Measurements from ENCODE around the gene SOWAHD.
"Not testable (repeated sequence)": the region's sequence is repeated elsewhere in the genome, so short reads cannot be mapped to it uniquely, and the experiment has no call there.

SOWAHD gene, protein sequence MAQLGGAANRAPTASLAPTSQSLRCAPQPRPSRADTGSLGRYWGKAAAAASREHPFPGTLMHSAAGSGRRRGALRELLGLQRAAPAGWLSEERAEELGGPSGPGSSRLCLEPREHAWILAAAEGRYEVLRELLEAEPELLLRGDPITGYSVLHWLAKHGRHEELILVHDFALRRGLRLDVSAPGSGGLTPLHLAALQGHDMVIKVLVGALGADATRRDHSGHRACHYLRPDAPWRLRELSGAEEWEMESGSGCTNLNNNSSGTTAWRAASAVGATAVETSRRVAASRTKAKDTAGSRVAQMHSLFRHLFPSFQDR

DNA sequence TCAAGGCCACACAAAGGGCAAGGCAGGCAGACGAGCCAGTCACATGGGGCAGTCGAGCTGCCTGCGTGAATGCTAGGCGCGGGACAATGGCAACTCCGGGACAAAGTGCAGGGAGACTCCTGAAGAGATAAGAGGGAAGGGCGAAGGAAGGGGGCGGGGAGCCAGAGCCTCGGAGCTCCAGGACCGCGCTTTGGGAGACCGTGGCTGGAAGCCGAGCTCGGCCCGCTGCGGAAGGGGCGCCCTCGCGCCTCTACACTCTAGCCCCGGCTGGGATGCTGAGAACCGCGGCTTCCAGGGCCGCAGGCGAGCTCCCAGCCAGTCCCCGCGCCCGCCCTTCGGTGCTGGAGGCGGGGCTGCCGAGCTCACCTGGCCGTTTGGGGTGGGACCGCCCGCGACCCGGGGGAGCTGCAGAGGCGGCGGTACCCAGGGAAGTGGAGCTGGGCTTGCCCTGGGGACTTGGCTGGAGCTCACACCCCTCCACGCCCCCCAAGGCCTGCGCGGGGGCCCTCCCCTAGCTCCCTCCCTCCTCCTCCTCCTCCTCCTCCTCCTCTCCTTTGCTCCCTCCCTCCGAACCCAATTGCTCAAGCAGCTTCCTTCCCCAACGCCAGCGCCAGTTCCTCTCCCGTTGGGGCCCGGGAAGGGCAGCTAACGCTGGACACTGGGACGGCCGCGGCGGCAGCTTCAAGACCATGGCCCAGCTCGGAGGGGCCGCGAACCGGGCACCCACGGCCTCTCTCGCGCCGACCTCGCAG is at the start of gene SOWAHD:
SOWAHD (plus strand) TSS at position 610 of the 752 bp plus-strand sequence; CDS start at position 690, 80 bp downstream.
- DNase-seq (ENCODE audit: low read depth), result peak; percentile 44

DNA sequence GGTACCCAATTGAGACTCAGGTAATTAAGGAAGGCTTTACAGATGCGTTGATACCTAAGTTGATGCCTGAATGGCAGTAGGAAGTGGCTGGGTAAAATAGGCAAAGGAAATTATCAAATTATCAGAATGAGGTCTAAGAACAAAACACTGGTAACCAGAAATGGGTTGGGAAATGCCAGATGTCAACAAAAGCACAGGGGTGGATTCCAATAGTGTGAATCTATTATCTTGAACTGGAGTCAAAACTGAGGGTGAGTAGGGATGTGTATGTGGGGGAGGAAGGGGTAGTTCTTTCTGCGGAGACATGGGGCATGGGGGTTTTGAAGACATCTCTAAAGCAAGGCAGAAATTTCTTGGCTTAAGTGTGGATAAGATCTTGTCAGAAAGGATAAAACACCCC is 49.5 kb upstream of the SOWAHD start:
- DNase-seq (ENCODE audit: low read depth), result peak; percentile 12

DNA sequence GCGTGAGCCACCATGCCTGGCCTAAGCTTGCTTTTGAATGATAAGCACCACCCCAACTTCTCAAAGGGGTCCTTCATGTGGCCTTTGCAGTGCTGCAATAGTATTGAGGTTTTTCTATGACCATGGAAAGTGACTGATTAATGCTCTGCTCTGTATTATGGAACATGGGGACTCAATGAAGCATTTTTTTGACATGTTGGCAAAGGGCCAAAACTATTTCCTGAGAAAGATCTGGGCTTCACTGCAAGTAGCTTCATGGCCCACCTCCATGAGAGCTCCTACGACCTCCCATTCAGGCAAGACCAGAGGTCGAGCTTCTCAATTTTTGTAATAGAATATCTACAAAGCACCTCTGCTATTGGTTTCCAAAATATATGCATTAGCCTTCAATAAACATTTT is 48.8 kb upstream of the SOWAHD start:
- no peak for DNase-seq (ENCODE audit: low read depth)

DNA sequence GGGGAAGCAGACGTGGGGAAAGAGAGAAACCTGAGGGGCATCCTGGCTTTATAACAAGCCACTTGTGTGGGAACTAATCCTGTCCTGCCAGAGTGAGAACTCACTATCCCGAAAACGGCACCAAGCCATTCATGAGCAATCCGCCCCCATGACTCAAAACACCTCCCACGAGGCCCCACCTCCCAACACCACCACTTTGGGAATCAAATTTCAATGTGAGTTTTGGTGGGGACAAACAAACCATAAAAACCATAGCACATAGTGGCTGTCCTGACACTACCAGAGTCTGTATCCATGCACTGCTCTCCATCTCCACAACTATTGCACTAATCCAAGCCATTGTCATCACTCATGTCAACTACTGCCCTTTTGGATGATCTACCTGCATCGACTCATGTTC is 36.9 kb upstream of the SOWAHD start:
- peak; percentile 3 for DNase-seq (ENCODE audit: low read depth)

DNA sequence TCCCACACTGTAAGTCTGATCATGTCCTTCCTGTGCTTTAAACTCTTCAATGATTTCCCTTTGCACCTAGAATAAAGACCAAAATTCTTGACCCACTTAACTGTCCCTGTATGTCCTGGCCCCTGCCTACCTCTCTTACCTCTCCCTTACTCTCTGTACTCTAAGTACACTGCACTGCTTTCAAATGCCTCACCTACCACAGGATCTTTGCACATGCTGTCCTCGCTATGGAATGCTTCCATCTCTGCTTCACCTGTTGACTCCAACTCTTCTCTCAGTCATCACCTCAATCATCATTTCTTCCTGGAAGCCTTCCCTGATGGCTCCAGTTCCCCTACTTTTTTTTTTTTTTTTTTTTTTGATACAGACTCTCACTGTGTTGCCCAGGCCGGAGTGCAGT is 36.5 kb upstream of the SOWAHD start:
- DNase-seq (ENCODE audit: low read depth), result no peak

DNA sequence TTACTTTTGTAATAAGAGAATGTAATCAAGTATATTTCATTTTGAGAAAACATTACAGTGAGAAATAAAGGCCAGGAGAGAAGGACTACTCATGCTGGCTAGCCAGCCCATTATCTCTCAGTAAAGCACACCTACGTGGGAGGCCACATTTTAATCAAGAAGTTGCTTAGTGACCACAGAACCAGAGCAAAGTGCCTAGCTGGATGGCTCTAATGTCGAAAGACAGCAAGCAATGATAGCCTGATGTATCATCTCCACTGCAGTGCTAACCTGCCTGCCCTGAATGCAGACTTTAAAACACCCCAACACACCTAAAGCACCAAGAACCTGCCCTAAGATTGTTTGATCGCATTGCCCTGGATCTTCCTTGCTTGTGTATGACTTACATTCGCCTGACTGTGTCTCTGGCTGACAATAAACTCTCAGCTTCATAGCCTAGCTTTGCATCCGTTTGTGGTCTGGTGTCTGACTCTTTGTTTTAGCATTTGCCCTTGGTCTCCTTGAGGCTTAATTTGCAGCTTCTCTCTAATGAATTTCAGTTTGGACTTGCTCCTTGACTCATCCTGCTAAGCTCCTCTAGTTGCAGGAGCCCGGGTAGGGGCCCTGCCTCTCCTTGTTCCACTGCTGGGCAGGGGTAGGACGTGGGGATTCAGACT is 31.4 kb upstream of the SOWAHD start:
- peak; percentile 24 for DNase-seq (ENCODE audit: low read depth)

DNA sequence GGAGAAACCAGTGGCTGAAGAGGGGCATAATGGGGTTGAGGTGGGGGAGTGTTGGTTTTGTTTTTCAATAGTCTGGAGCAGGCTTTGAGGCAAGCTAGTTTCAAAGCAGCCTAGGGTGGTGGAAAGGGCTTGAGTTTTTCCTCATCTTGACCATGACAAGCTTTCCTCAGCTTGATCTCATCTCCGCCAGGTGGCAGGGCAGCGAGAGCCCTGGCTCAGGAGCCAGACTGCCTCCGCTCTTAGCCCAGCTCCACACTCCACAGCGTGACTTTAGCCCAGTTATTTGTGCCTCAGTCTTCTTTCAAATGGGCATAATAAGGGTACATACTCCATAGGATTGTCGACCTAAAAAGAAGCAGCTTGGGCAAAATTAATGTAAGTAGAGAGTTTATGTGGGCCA is 29.9 kb upstream of the SOWAHD start:
- no peak for DNase-seq (ENCODE audit: low read depth)

DNA sequence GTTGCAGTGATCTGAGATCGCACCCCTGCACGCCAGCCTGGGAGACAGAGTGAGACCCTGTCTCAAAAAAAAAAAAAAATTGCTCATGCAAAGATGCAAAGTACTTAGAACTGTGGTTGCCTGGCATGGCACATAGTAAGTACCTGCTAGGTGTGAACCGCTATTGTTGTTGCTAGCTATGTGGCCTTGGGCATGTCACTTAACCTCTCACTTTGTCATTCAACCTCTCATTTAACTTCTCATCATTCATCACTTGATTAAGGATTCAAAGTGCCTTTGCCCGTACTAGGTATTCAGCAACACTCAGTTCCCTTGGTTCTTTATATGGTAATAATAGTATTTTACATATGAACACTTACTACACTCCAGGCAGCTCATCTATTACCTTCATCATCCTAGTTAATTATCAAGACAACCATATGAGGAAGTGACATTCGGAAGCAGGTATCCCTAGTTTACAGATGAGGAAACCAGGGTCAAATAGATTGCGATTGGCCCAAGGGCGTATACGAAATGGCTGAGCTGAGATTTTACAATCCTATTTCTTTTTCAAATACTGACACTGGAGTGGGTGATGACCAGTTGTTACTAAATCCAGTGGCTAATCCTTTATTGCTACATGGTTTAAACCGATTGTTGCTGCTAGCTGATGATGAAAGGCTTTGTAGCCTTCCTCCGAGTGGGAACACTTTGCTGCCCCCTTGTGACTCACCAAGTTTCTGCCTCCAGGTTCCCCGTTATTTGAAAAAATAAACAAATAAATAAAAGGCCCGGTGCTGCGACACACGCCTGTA is 28.8 kb upstream of the SOWAHD start:
- DNase-seq (ENCODE audit: low read depth), result peak; percentile 65

DNA sequence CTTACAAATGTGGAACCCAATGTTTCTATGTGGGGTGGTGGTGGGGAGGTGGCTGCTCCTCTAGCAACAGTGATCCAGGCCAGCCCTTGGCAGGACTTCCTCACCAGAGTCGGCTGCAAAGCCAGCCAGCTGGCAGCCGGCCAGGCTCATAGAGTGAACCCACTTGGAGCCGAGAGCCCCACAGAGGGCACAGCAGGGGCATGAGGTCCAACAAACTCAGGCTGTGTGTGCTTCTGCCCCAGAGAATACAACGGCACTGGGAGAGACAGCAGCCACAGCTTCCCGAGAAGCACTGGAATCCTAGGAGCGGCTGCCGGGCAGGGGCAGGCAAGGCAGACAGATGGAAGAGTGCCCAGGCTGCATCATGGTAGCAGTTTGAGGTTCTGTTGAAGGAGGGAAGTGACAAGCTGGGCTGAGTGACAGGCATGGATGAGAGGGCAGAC is 23.5 kb upstream of the SOWAHD start:
- no peak for DNase-seq (ENCODE audit: low read depth)

DNA sequence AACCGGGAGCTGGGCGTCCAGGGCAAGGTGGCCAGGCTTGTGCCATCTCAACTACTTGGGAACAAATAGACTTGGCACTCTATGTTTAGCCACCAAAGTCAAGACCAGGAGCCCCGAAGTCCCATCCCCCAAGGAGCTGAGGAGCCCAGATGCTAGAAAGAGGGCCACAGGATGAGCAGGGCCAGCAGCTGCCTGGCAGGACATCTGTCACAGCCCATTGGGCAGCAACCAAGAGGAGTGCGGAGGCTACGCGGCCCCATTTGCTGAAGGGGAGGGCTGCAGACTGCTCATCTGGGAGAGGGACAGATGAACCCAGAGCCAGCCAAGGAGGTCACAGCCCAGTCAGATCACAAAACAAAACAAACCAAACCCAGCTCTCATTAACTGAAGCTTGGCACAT is 22.9 kb upstream of the SOWAHD start:
- DNase-seq (ENCODE audit: low read depth), result no peak

DNA sequence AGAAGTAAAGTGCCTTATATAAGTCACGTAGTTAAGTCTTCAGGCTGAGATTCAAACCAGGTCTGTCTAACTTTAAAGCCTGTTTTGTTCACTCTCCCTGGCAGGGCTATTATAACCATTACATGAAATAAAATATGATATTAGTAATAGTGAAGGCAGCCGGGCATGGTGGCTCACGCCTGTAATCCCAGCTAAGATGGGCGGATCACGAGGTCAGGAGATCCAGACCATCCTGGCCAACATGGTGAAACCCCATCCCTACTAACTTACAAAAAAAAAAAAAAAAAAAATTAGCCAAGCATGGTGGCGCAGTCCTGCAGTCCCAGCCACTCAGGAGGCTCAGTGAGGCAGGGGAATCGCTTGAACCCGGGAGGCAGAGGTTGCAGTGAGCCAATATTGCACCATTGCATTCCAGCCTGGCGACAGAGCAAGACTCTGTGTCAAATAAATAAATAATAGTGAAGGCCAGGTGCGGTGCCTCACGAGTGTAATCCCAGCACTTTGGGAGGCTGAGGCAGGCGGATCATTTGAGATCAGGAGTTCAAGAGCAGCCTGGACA is 22.1 kb upstream of the SOWAHD start:
- DNase-seq (ENCODE audit: low read depth), result peak; percentile 7

DNA sequence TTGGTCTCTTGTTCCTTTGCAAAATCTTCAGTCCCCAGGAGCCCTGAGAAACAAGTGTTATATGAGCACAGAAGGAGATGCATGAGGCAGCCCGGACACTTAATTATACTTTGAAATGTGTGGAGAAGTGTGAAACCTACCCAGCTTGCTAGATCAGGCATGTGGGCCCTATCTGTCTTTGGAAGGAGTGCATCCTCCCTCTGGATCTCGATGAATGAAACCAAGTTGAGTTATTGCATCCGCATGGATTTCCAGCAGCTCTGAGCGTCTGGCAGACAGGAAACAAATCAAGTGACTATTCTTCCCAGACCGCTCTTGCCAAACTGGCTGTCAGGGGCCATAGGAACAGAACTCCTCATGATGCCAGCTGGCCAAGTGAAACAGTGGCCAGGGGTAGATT is 19.6 kb upstream of the SOWAHD start:
- no peak for DNase-seq (ENCODE audit: low read depth)

DNA sequence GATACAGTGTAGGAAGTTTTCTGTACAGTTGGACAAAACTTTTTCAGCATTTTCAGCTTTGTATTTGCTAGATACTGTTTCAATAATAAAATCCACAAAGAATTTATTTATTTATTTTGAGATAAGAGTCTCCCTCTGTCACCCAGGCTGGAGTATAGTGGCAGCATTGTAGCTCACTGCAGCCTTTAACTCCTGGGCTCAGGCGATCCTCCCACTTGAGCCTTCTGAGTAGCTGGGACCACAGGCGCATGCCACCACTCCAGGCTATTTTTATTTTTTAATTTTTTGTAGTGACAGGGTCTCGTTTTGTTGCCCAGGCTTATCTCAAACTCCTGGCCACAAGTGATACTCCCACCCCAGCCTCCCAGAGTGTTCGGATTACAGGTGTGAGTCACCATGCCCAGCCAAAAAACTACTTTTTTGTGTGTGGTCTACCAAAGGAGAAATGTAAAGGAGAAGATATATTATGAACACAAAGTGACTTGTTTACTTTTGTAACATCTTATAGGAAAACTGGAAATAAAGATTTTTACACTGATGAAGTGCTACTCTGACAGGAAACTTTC is 13.0 kb upstream of the SOWAHD start:
- no peak for DNase-seq (ENCODE audit: low read depth)

DNA sequence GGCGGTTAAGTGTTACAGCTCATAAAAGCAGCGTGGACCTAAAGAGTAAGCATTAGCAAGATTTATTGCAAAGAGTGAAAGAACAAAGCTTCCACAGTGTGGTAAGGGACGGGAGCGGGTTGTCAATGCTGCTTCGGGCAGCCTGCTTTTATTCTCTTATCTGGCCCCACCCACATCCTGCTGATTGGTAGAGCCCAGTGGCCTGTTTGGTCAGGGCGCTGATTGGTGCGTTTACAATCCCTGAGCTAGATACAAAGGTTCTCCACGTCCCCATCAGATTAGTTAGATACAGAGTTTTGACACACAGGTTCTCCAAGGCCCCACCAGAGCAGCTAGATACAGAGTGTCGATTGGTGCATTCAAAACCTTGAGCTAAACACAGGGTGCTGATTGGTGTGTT is 8.3 kb upstream of the SOWAHD start:
- not testable (repeated sequence) for DNase-seq (ENCODE audit: low read depth)

DNA sequence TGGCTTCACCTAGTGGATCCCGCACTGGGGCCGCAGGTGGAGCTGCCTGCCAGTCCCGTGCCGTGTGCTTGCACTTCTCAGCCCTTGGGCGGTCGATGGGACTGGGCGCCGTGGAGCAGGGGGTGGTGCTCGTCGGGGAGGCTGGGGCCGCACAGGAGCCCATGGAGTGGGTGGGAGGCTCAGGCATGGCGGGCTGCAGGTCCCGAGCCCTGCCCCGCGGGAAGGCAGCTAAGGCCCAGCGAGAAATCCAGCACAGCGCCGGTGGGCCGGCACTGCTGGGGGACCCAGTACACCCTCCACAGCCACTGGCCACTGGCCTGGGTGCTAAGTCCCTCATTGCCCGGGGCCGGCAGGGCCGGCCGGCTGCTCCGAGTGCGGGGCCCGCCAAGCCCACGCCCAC is 7.6 kb upstream of the SOWAHD start:
- not testable (repeated sequence) for DNase-seq (ENCODE audit: low read depth)

DNA sequence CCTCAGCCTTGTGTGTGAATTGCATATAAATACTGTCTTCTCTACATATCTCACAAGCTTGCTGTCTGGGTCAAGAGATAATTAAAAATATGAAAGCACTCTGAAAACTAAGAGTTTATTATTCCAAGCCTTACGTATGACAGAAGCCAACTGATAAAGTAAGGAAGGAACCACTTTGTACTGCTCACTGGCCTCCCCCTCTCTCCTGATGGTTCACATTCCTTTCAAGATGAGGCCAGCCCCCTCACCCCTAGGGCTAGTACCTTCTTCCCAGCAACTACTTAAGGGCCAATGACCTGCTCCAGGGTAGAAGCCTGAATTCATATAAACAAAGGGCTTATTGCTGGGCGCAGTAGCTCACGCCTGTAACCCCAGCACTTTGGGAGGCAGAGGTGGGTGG is 5.4 kb upstream of the SOWAHD start:
- DNase-seq (ENCODE audit: low read depth), result no peak

DNA sequence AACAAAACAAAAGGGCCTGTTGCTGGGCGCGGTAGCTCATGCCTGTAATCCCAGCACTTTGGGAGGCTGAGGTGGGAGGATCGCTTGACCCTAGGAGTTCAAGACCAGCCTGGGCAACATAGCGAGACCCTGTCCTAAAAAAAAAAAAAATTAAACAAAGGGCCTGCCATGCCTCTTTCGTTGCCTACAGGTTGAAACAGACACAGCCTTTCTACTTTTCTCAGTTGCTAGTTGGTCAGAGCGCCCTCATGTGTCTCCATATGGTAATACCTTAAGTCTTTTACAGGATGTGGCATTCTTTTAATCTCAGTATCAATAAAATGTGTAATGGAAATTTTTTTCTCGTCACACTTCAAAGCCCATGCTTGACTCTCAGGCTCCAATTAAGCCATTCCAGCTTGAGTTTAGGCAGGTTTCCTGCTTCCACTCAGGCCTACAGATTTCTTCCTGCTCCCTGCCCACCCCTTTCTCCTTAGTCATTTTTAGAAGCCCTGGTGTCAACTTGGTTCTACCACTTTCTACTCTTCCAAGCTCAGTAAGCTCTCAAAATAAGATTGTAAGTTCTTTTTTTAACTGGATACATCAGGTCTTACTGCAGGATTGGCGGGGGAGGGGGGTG is 4.6 kb upstream of the SOWAHD start:
- peak; percentile 52 for DNase-seq (ENCODE audit: low read depth)

DNA sequence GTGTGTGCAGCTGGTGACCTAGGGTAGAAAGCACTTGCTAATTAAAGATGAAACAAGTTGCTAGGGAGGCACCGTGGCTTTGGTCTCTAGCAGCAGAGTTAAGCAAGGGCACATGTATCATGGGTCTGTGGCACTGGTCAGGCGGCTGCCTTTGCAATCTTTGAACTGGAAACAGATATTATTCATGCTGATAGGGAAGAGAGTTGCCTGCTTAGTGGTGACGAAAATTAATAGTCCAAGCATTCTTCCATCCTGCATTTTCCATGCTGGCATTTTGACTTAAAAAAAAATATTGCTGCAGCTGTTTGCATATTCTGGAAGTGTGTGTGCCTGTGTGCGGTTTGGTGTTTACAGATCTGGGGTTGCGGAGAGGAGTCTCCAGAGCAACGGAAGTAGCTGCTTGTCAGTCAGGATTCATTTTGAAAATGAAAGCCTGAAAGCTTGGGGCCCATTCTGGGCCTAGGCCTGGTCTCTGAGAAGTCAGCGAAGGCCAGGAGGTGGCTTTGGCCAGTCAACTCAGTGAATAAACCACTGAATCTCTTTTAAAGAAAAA is 2.3 kb upstream of the SOWAHD start:
- DNase-seq (ENCODE audit: low read depth), result no peak

DNA sequence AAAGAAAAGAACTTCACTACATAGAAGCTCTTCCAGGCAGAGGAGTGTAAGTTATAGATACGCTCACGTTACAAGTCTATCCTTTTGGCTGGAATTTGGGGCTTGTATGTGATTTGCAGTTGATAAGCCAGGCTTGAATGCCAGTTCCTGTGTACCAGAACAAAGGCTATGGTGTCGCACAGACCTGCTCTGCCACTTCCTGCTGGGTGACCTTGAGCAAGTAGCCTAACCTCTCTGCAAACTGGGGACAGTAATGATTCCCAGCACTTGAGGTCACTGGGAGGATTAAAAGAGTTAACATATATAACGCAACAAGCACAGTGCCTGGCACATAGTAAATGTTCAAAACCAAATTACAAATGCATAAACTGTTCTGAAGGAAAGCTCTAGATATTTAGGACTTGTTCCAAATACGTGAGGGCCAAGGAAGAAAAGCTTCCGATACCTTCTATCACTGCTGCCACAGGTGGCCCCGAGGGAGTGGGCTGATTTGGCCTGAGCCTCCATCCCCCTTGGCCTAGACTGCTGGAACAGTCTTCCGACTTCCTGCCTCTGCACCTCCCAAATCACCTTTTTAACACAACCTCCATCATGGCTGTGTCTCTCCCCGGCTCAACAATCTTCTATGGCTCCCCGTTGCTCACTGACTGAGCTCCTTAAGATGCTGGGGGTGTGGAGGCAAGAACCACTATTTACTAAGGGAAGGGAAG is 1.3 kb upstream of the SOWAHD start:
- no peak for DNase-seq (ENCODE audit: low read depth)

DNA sequence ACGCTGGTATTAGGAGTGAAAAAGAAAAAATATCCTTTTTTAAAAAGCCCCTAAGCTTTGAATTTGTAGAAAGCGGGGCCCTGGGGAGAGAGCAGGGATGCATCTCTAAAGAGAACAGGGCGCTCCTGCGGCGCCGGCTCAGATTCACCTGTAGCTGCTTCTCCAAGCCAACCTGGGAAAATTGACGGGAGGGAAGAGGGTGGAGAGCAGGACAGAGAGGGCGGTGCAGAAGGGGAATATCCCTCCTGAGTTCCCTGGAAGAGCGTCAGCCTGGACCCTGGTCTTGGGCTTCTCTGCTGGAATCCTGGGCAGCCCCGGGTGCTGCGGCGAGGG is 776 bp upstream of the SOWAHD start:
- DNase-seq (ENCODE audit: low read depth), result no peak

Measured in EH (cell line).